ENCODE results near the gene TMEM131L. TPM values are rescaled to one million over a fixed set of nuclear protein-coding genes. Genes with fewer than 3 reads are reported as not detected.

The TMEM131L gene
- total and polyA plus RNA-seq, 2 donors (not counting 3 experiments of a cell fraction or from before 2014, with no cell fraction given), result 7.7 to 21.2 TPM

- DNase-seq (ENCODE audit: low read depth, low spot score), result peak; percentile 14
- POLR2A ChIA-PET, result no interaction called here
These were observed 168.7 kb downstream of the TMEM131L start for GRCh38 chr4:153634738-153635353.

More at GRCh38 chr4:153634738-153635353, 168.7 kb downstream of the TMEM131L start:
- H3K9me3 ChIP-seq (replicated peaks; ENCODE audit: control insufficient read depth, insufficient read depth, low read length), result no peaks in the 10 kb centered on the region
- peaks cover 9 to 25% of the 10 kb centered on the region in 2 experiments for H3K36me3 ChIP-seq (ENCODE audit: control insufficient read depth in 2 of 2, extremely low read depth in 1 of 2, insufficient read depth in 2 of 2, low read length in 2 of 2)
- no peaks in the 10 kb centered on the region for H3K79me2 ChIP-seq (ENCODE audit: control insufficient read depth, insufficient read depth, low read length)
- no peaks in the 10 kb centered on the region for H3K4me1 ChIP-seq (ENCODE audit: control insufficient read depth, extremely low read depth, insufficient read depth, low read length)
- H3K4me2 ChIP-seq (ENCODE audit: insufficient read depth, low read length), result no peak overlapping the region
- CTCF ChIA-PET, result interaction anchor here (0.6 to 7.1 kb wide), 16 partner anchors 9 to 956 kb away, joined by 3 to 96 read pairs (median 3); no protein-coding TSS in a partner anchor
- no peaks in the 10 kb centered on the region for H3K9me1 ChIP-seq (replicated peaks; ENCODE audit: control insufficient read depth, extremely low read depth, insufficient read depth, low read length)
- no peaks in the 10 kb centered on the region for H4K20me1 ChIP-seq (replicated peaks; ENCODE audit: control insufficient read depth, extremely low read depth, insufficient read depth, low read length)
- H3K27ac ChIP-seq (ENCODE audit: insufficient read depth, low read depth, low read length), result no peak overlapping the region
- no peak overlapping the region for H3K9ac ChIP-seq (replicated peaks; ENCODE audit: extremely low read depth, insufficient read depth, low read length)
- H3K4me3 ChIP-seq (replicated peaks in 1 of 3; ENCODE audit: insufficient read depth in 1 of 3, low read depth in 1 of 3, low read length in 3 of 3), result no peak overlapping the region
- no peaks in the 10 kb centered on the region for H3K27me3 ChIP-seq (ENCODE audit: control insufficient read depth in 2 of 2, insufficient read depth in 2 of 2, low read length in 2 of 2)
- no TSS peak for BruUV-seq (replicated peaks)
- dilution Hi-C loops (cut with MboI; ENCODE audit: extremely low pct_ligation_motif_present, low sequenced_read_pairs) (no loop called here), intact Hi-C loops (cut with micrococcal nuclease) (loop anchor here (1.0 to 5.0 kb wide), 2 partner anchors 115 to 203 kb away; no protein-coding TSS in a partner anchor)
- no peak overlapping the region for H2AFZ ChIP-seq (ENCODE audit: low read depth, low read length)
- peak; percentile 26 for FAIRE-seq
- no peak for TF ChIP-seq EZH2 (IDR thresholded peaks at IDR 0.05; ENCODE audit: borderline replicate concordance, low read depth, low read length, severe bottlenecking)
- peak; percentile 45 to 53 for TF ChIP-seq CTCF (IDR thresholded peaks at IDR 0.05; ENCODE audit: extremely low read depth in 1 of 2, insufficient read depth in 1 of 2, low read depth in 1 of 2, low read length in 2 of 2)

Measured in endothelial cell of umbilical vein (primary cell).